ENCODE data around the gene HIF1A. TPM values are rescaled to one million over a fixed set of nuclear protein-coding genes. Genes with fewer than 3 reads are reported as not detected.

HIF1A gene
- total and polyA plus RNA-seq, 2 experiments from 2014 or later, result 113 to 242 TPM

DNA sequence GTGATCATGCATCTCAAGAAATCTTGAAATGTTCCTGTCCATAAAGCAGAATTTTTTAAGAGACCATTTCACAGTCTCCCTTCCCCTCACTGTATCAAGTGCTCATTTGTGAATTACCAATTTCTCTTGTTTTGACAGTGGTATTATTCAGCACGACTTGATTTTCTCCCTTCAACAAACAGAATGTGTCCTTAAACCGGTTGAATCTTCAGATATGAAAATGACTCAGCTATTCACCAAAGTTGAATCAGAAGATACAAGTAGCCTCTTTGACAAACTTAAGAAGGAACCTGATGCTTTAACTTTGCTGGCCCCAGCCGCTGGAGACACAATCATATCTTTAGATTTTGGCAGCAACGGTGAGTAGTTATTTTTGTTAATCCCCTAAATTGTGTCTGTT, 41.4 kb downstream of the HIF1A start (continued):
- TF ChIP-seq CTCF (conservative IDR thresholded peaks at IDR 0.05; ENCODE audit: low read depth in 2 of 2), result no peak
- TF ChIP-seq JUNB (IDR thresholded peaks at IDR 0.05; ENCODE audit: unreplicated experiment), result no peak
- TF ChIP-seq STAT1 (IDR thresholded peaks at IDR 0.05; ENCODE audit: unreplicated experiment), result no peak
- TF ChIP-seq NANOG (IDR thresholded peaks at IDR 0.05; ENCODE audit: borderline replicate concordance), result no peak

DNA sequence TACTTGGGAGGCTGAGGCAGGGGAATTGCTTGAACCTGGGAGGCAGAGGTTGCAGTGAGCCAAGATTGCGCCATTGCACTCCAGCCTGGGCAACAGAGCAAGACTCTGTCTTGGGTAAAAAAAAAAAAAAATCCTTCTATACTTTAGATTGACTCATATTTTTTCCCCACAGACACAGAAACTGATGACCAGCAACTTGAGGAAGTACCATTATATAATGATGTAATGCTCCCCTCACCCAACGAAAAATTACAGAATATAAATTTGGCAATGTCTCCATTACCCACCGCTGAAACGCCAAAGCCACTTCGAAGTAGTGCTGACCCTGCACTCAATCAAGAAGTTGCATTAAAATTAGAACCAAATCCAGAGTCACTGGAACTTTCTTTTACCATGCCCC, 42.6 kb downstream of the HIF1A start:
- Histone ChIP-seq H3F3A (replicated peaks; ENCODE audit: low read depth) (peaks cover 4% of the 10 kb centered on the region; the same call in 1 of the 2 replicates), H3K79me2 (replicated peaks; ENCODE audit: insufficient read depth) (peaks cover 47% of the 10 kb centered on the region), H3K4me2 (no peak overlapping the region), H3K27ac (ENCODE audit: low read depth) (no peak overlapping the region), H3K4me1 (ENCODE audit: insufficient read depth) (no peaks in the 10 kb centered on the region), H2AFZ (no peak overlapping the region), H4K20me1 (replicated peaks; ENCODE audit: insufficient read depth) (peaks cover 7% of the 10 kb centered on the region; the same call in 1 of the 2 replicates), H3K36me3 (ENCODE audit: insufficient read depth) (peaks cover 89% of the 10 kb centered on the region), H3K27me3 (ENCODE audit: insufficient read depth) (no peaks in the 10 kb centered on the region), H3K9me2 (ENCODE audit: insufficient read depth) (no peaks in the 10 kb centered on the region), H3K4me3 (no peak overlapping the region)
- ATAC-seq (no peak), DNase-seq (ENCODE audit: low spot score) (no peak)
- Mint-ChIP-seq H3K27me3 (ENCODE audit: insufficient read depth, low read depth, poor library complexity) (peaks cover 2% of the 10 kb centered on the region), H3K36me3 (ENCODE audit: low read depth) (peaks cover 93% of the 10 kb centered on the region), H3K4me1 (no peaks in the 10 kb centered on the region), H3K4me3 (no peak overlapping the region), H3K9me3 (no peaks in the 10 kb centered on the region), H3K27ac (no peak overlapping the region)
- TF ChIP-seq CTCF (conservative IDR thresholded peaks at IDR 0.05; ENCODE audit: low read depth in 2 of 2), result no peak
- TF ChIP-seq POLR2AphosphoS5 (IDR thresholded peaks at IDR 0.05; ENCODE audit: low read depth), result no peak
- TF ChIP-seq STAT1 (IDR thresholded peaks at IDR 0.05; ENCODE audit: unreplicated experiment), result no peak
- no peak for TF ChIP-seq NANOG (IDR thresholded peaks at IDR 0.05; ENCODE audit: borderline replicate concordance)
- TF ChIP-seq ZNF114 (CRISPR knock-in tag; IDR thresholded peaks at IDR 0.05), result no peak
- no peak for TF ChIP-seq JUNB (IDR thresholded peaks at IDR 0.05; ENCODE audit: unreplicated experiment)
- no peak for TF ChIP-seq EZH2 (IDR thresholded peaks at IDR 0.05; ENCODE audit: low read depth, unreplicated experiment)
- no peak for TF ChIP-seq CREB1 (CRISPR knock-in tag; IDR thresholded peaks at IDR 0.05; ENCODE audit: low read depth)
- TF ChIP-seq, protein P1, sequence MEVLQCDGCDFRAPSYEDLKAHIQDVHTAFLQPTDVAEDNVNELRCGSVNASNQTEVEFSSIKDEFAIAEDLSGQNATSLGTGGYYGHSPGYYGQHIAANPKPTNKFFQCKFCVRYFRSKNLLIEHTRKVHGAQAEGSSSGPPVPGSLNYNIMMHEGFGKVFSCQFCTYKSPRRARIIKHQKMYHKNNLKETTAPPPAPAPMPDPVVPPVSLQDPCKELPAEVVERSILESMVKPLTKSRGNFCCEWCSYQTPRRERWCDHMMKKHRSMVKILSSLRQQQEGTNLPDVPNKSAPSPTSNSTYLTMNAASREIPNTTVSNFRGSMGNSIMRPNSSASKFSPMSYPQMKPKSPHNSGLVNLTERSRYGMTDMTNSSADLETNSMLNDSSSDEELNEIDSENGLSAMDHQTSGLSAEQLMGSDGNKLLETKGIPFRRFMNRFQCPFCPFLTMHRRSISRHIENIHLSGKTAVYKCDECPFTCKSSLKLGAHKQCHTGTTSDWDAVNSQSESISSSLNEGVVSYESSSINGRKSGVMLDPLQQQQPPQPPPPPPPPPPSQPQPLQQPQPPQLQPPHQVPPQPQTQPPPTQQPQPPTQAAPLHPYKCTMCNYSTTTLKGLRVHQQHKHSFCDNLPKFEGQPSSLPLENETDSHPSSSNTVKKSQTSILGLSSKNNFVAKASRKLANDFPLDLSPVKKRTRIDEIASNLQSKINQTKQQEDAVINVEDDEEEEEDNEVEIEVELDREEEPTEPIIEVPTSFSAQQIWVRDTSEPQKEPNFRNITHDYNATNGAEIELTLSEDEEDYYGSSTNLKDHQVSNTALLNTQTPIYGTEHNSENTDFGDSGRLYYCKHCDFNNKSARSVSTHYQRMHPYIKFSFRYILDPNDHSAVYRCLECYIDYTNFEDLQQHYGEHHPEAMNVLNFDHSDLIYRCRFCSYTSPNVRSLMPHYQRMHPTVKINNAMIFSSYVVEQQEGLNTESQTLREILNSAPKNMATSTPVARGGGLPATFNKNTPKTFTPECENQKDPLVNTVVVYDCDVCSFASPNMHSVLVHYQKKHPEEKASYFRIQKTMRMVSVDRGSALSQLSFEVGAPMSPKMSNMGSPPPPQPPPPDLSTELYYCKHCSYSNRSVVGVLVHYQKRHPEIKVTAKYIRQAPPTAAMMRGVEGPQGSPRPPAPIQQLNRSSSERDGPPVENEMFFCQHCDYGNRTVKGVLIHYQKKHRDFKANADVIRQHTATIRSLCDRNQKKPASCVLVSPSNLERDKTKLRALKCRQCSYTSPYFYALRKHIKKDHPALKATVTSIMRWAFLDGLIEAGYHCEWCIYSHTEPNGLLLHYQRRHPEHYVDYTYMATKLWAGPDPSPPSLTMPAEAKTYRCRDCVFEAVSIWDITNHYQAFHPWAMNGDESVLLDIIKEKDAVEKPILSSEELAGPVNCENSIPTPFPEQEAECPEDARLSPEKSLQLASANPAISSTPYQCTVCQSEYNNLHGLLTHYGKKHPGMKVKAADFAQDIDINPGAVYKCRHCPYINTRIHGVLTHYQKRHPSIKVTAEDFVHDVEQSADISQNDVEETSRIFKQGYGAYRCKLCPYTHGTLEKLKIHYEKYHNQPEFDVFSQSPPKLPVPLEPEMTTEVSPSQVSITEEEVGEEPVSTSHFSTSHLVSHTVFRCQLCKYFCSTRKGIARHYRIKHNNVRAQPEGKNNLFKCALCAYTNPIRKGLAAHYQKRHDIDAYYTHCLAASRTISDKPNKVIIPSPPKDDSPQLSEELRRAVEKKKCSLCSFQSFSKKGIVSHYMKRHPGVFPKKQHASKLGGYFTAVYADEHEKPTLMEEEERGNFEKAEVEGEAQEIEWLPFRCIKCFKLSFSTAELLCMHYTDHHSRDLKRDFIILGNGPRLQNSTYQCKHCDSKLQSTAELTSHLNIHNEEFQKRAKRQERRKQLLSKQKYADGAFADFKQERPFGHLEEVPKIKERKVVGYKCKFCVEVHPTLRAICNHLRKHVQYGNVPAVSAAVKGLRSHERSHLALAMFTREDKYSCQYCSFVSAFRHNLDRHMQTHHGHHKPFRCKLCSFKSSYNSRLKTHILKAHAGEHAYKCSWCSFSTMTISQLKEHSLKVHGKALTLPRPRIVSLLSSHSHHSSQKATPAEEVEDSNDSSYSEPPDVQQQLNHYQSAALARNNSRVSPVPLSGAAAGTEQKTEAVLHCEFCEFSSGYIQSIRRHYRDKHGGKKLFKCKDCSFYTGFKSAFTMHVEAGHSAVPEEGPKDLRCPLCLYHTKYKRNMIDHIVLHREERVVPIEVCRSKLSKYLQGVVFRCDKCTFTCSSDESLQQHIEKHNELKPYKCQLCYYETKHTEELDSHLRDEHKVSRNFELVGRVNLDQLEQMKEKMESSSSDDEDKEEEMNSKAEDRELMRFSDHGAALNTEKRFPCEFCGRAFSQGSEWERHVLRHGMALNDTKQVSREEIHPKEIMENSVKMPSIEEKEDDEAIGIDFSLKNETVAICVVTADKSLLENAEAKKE (CRISPR knock-in tag; IDR thresholded peaks at IDR 0.05), result no peak
- TF ChIP-seq, protein P2, sequence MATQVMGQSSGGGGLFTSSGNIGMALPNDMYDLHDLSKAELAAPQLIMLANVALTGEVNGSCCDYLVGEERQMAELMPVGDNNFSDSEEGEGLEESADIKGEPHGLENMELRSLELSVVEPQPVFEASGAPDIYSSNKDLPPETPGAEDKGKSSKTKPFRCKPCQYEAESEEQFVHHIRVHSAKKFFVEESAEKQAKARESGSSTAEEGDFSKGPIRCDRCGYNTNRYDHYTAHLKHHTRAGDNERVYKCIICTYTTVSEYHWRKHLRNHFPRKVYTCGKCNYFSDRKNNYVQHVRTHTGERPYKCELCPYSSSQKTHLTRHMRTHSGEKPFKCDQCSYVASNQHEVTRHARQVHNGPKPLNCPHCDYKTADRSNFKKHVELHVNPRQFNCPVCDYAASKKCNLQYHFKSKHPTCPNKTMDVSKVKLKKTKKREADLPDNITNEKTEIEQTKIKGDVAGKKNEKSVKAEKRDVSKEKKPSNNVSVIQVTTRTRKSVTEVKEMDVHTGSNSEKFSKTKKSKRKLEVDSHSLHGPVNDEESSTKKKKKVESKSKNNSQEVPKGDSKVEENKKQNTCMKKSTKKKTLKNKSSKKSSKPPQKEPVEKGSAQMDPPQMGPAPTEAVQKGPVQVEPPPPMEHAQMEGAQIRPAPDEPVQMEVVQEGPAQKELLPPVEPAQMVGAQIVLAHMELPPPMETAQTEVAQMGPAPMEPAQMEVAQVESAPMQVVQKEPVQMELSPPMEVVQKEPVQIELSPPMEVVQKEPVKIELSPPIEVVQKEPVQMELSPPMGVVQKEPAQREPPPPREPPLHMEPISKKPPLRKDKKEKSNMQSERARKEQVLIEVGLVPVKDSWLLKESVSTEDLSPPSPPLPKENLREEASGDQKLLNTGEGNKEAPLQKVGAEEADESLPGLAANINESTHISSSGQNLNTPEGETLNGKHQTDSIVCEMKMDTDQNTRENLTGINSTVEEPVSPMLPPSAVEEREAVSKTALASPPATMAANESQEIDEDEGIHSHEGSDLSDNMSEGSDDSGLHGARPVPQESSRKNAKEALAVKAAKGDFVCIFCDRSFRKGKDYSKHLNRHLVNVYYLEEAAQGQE (IDR thresholded peaks at IDR 0.05; ENCODE audit: unreplicated experiment), result no peak
- no peak for TF ChIP-seq ZNF331 (CRISPR knock-in tag; IDR thresholded peaks at IDR 0.05; ENCODE audit: low read depth)
